Mucosa of rectum (tissue), 2 donors: ENCODE measurements around the gene CHRNA3.

Experiments
- H3K27ac ChIP-seq, 2 donors: one replicate each; pipeline ENCODE4 v1.7.0; 2013; ENCODE audit warnings: inconsistent platforms in 2 of 2, low read depth in 2 of 2, low read length in 2 of 2
- H3K27me3 ChIP-seq, 2 donors: one replicate each; pipeline ENCODE4 v1.7.0; 2013; ENCODE audit warnings: low read length in 2 of 2; ENCODE audit not compliant: control insufficient read depth in 2 of 2, insufficient read depth in 2 of 2
- H3K36me3 ChIP-seq, 2 donors: one replicate each; pipeline ENCODE4 v1.7.0; 2013; ENCODE audit warnings: low read length in 2 of 2; ENCODE audit not compliant: control insufficient read depth in 2 of 2, insufficient read depth in 2 of 2
- H3K4me1 ChIP-seq, 2 donors: one replicate each; pipeline ENCODE4 v1.7.0; 2013; ENCODE audit warnings: low read length in 2 of 2, mild to moderate bottlenecking in 1 of 2; ENCODE audit not compliant: control insufficient read depth in 2 of 2, insufficient read depth in 2 of 2
- H3K4me3 ChIP-seq, 2 donors: one replicate each; pipeline ENCODE4 v1.7.0; 2013; ENCODE audit warnings: low read length in 2 of 2
- H3K9ac ChIP-seq, 2 donors: one replicate each; pipeline ENCODE4 v1.7.0; 2013; ENCODE audit warnings: low read length in 2 of 2, low read depth in 1 of 2, mild to moderate bottlenecking in 1 of 2
- H3K9me3 ChIP-seq, 2 donors: one replicate each; pipeline ENCODE4 v1.7.0; 2013; ENCODE audit warnings: low read length in 2 of 2; ENCODE audit not compliant: control insufficient read depth in 2 of 2
- donor health status: healthy.
- donor health status: Normal muscosa, but diverticular disease.

The CHRNA3 gene

GRCh38 chr15:78651930-78652615 is 31.3 kb upstream of the CHRNA3 start:
- H3K27ac ChIP-seq, result no peak overlapping the region
- H3K9me3 ChIP-seq, result no peaks in the 10 kb centered on the region
- H3K4me1 ChIP-seq, result no peaks in the 10 kb centered on the region
- H3K4me3 ChIP-seq, result no peak overlapping the region
- H3K27me3 ChIP-seq, result peaks cover 2 to 3% of the 10 kb centered on the region in 2 donors
- no peak overlapping the region for H3K9ac ChIP-seq
- H3K36me3 ChIP-seq, result no peaks in the 10 kb centered on the region

- H3K4me1 ChIP-seq, result no peaks in the 10 kb centered on the region
- H3K36me3 ChIP-seq, result no peaks in the 10 kb centered on the region
- H3K27me3 ChIP-seq, result peaks cover 2 to 3% of the 10 kb centered on the region in 2 donors
- H3K27ac ChIP-seq, result no peak overlapping the region
- no peaks in the 10 kb centered on the region for H3K9me3 ChIP-seq
- H3K4me3 ChIP-seq, result no peak overlapping the region
- H3K9ac ChIP-seq, result no peak overlapping the region
Measured at GRCh38 chr15:78651007-78651406, 30.2 kb upstream of the CHRNA3 start.

GRCh38 chr15:78650022-78650421 is 29.2 kb upstream of the CHRNA3 start:
- no peak overlapping the region for H3K27ac ChIP-seq
- no peaks in the 10 kb centered on the region for H3K9me3 ChIP-seq
- H3K27me3 ChIP-seq, result peaks cover 2 to 3% of the 10 kb centered on the region in 2 donors
- H3K4me1 ChIP-seq, result no peaks in the 10 kb centered on the region
- no peak overlapping the region for H3K9ac ChIP-seq
- no peaks in the 10 kb centered on the region for H3K36me3 ChIP-seq
- H3K4me3 ChIP-seq, result no peak overlapping the region

- peaks cover 0 to 7% of the 10 kb centered on the region in 2 donors for H3K27me3 ChIP-seq
- H3K4me1 ChIP-seq, result peaks cover 2% of the 10 kb centered on the region in 2 donors
- H3K9ac ChIP-seq, result no peak overlapping the region
- H3K4me3 ChIP-seq, result no peak overlapping the region
- H3K27ac ChIP-seq, result no peak overlapping the region
- H3K36me3 ChIP-seq, result no peaks in the 10 kb centered on the region
- no peaks in the 10 kb centered on the region for H3K9me3 ChIP-seq
Measured at GRCh38 chr15:78645009-78645408, 24.2 kb upstream of the CHRNA3 start.

GRCh38 chr15:78642331-78642730 is 21.5 kb upstream of the CHRNA3 start:
- Histone ChIP-seq H3K4me1 (peaks cover 2% of the 10 kb centered on the region in 2 donors), H3K9ac (no peak overlapping the region), H3K27me3 (peaks cover 0 to 7% of the 10 kb centered on the region in 2 donors), H3K4me3 (no peak overlapping the region), H3K36me3 (no peaks in the 10 kb centered on the region), H3K9me3 (no peaks in the 10 kb centered on the region), H3K27ac (no peak overlapping the region)

GRCh38 chr15:78641749-78642275 is 21.0 kb upstream of the CHRNA3 start:
- Histone ChIP-seq H3K27me3 (peaks cover 0 to 7% of the 10 kb centered on the region in 2 donors), H3K27ac (no peak overlapping the region), H3K4me3 (no peak overlapping the region), H3K9ac (no peak overlapping the region), H3K36me3 (no peaks in the 10 kb centered on the region), H3K4me1 (peaks cover 2% of the 10 kb centered on the region in 2 donors), H3K9me3 (no peaks in the 10 kb centered on the region)

GRCh38 chr15:78641102-78641748 is 20.4 kb upstream of the CHRNA3 start, which contains the start of gene CHRNB4:
Gene CHRNB4 (minus strand): TSS chr15:78641210. CDS start chr15:78641133, 77 bp downstream.
- H3K4me1 ChIP-seq, result peaks cover 2% of the 10 kb centered on the region in 2 donors
- no peak within 1 kb of the TSS for H3K9ac ChIP-seq
- no peaks in the 10 kb centered on the region for H3K9me3 ChIP-seq
- peak within 1 kb of the TSS; percentile 31 to 40 for H3K4me3 ChIP-seq
- no peak within 1 kb of the TSS for H3K27ac ChIP-seq
- H3K27me3 ChIP-seq, result peaks cover 0 to 7% of the 10 kb centered on the region in 2 donors
- no peaks in the 10 kb centered on the region for H3K36me3 ChIP-seq

GRCh38 chr15:78640527-78641101 is 19.8 kb upstream of the CHRNA3 start:
- Histone ChIP-seq H3K9ac (no peak overlapping the region), H3K27me3 (peaks cover 0 to 7% of the 10 kb centered on the region in 2 donors)

GRCh38 chr15:78638658-78639314 is 18.0 kb upstream of the CHRNA3 start:
- Histone ChIP-seq H3K4me1 (peaks cover 2% of the 10 kb centered on the region in 2 donors), H3K27me3 (peaks cover 0 to 7% of the 10 kb centered on the region in 2 donors), H3K9me3 (no peaks in the 10 kb centered on the region), H3K27ac (no peak overlapping the region), H3K9ac (no peak overlapping the region), H3K36me3 (no peaks in the 10 kb centered on the region), H3K4me3 (no peak overlapping the region)

More at GRCh38 chr15:78640527-78641101, 19.8 kb upstream of the CHRNA3 start:
- H3K27ac ChIP-seq, result no peak overlapping the region
- H3K4me1 ChIP-seq, result peaks cover 2% of the 10 kb centered on the region in 2 donors
- H3K4me3 ChIP-seq, result peak overlapping the region; percentile 31 to 40
- no peaks in the 10 kb centered on the region for H3K36me3 ChIP-seq
- no peaks in the 10 kb centered on the region for H3K9me3 ChIP-seq
